ENCODE measurements around the gene SORCS2. TPM values are rescaled to one million over a fixed set of nuclear protein-coding genes. Genes with fewer than 3 reads are reported as not detected.

Gene SORCS2
- total and polyA plus RNA-seq, 2 of the 4 experiments (the other 2 are of a cell fraction): 0.36 to 0.62 TPM

- Histone ChIP-seq H3K4ac (ENCODE audit: low read depth, low read length) (no peak overlapping the region), H2BK15ac (ENCODE audit: low read depth, low read length) (no peak overlapping the region), H2BK120ac (ENCODE audit: low read depth, low read length) (no peak overlapping the region), H3K4me3 (ENCODE audit: insufficient read depth, low read depth, low read length) (no peak overlapping the region), H2BK20ac (ENCODE audit: low read depth, low read length) (no peak overlapping the region), H3K79me1 (ENCODE audit: low read depth in 1 of 2, low read length in 2 of 2) (no peaks in the 10 kb centered on the region), H4K5ac (ENCODE audit: low read depth, low read length) (no peak overlapping the region), H3K4me1 (ENCODE audit: control insufficient read depth, insufficient read depth, low read length) (no peaks in the 10 kb centered on the region), H3K14ac (replicated peaks; ENCODE audit: low read depth, low read length) (no peak overlapping the region), H3K36me3 (ENCODE audit: control insufficient read depth, insufficient read depth, low read length) (no peaks in the 10 kb centered on the region), H4K91ac (ENCODE audit: insufficient read depth, low read depth, low read length) (no peak overlapping the region), H2BK5ac (ENCODE audit: low read depth, low read length, poor library complexity, severe bottlenecking) (no peak overlapping the region), H3K4me2 (ENCODE audit: low read depth, low read length) (no peak overlapping the region), H3K9me3 (ENCODE audit: control insufficient read depth, insufficient read depth, low read length) (no peaks in the 10 kb centered on the region), H3K27ac (ENCODE audit: insufficient read depth, low read length) (no peak overlapping the region), H3K23ac (ENCODE audit: low read depth, low read length) (no peak overlapping the region), H2AFZ (replicated peaks; ENCODE audit: low read length, poor library complexity) (no peak overlapping the region), H2AK5ac (ENCODE audit: low read depth, low read length) (no peak overlapping the region), H3K27me3 (ENCODE audit: control insufficient read depth, insufficient read depth, low read length) (peaks cover 42% of the 10 kb centered on the region), H4K20me1 (ENCODE audit: insufficient read depth, low read length) (no peaks in the 10 kb centered on the region), H3K9me1 (ENCODE audit: insufficient read depth, low read length) (no peaks in the 10 kb centered on the region), H3K18ac (ENCODE audit: low read depth, low read length) (no peak overlapping the region), H4K8ac (ENCODE audit: low read depth in 2 of 2, low read length in 2 of 2) (no peak overlapping the region), H3K56ac (ENCODE audit: extremely low read depth, insufficient read depth, low read length) (no peak overlapping the region), H2AK9ac (replicated peaks; ENCODE audit: low read depth, low read length, poor library complexity) (no peak overlapping the region), H3K9ac (ENCODE audit: low read depth, low read length) (no peak overlapping the region)
- BruUV-seq (replicated peaks): no TSS peak
- TF ChIP-seq CEBPB (IDR thresholded peaks at IDR 0.05; ENCODE audit: low read depth, low read length) (no peak), MAFK (IDR thresholded peaks at IDR 0.05; ENCODE audit: low read depth, low read length) (no peak), USF2 (IDR thresholded peaks at IDR 0.05; ENCODE audit: low read depth, low read length) (no peak), RCOR1 (IDR thresholded peaks at IDR 0.05; ENCODE audit: insufficient replicate concordance, low read length) (no peak), SMC3 (IDR thresholded peaks at IDR 0.05; ENCODE audit: low read depth, low read length) (no peak), RAD21 (IDR thresholded peaks at IDR 0.05; ENCODE audit: low read length) (no peak), BHLHE40 (IDR thresholded peaks at IDR 0.05; ENCODE audit: low read depth, low read length) (no peak), RFX5 (IDR thresholded peaks at IDR 0.05; ENCODE audit: low read depth, low read length) (no peak), CHD1 (IDR thresholded peaks at IDR 0.05; ENCODE audit: low read depth, low read length) (no peak), POLR2A (IDR thresholded peaks at IDR 0.05; ENCODE audit: low read depth, low read length) (no peak), MAZ (IDR thresholded peaks at IDR 0.05; ENCODE audit: borderline replicate concordance, low read depth, low read length) (no peak), CTCF (conservative IDR thresholded peaks at IDR 0.05; ENCODE audit: low read depth, low read length) (no peak), NFE2L2 (IDR thresholded peaks at IDR 0.05; ENCODE audit: low read depth, low read length) (no peak)
- 67% methylated on average over 5 of the region's 16 CpGs; no CpG with 5 or more reads in 1 of the 2 experiments for WGBS, 2 experiments (ENCODE audit: extremely low coverage in 2 of 2, insufficient read length in 1 of 2)
- no peak for DNase-seq
- POLR2A ChIA-PET (ENCODE audit: unreplicated experiment): no interaction called here
- in situ Hi-C loops (cut with MboI; ENCODE audit: low sequenced_read_pairs) (no loop called here), dilution Hi-C loops (cut with HindIII; ENCODE audit: low sequenced_read_pairs, unreplicated experiment) (no loop called here), intact Hi-C loops (cut with micrococcal nuclease) (no loop called here)
- CTCF ChIA-PET: no interaction called here
- ATAC-seq (ENCODE audit: low read depth): no peak
These were observed 207.3 kb downstream of the SORCS2 start for GRCh38 chr4:7399440-7400234.
